Liver (tissue), 9 donors: ENCODE results near the gene GLI2. TPM values are rescaled to one million over a fixed set of nuclear protein-coding genes. Genes with fewer than 3 reads are reported as not detected.

ENCODE experiments used
- DNase-seq: peaks from one replicate; pipeline ENCODE4 v3.0.0-alpha.2; 2017; ENCODE audit warnings: low spot score
- H3K27ac ChIP-seq, 2 donors: one replicate each; pipeline ENCODE4 v1.7.0; 2013; ENCODE audit warnings: inconsistent platforms in 2 of 2, low read length in 2 of 2, control low read depth in 1 of 2, low read depth in 1 of 2, mild to moderate bottlenecking in 1 of 2
- H3K27me3 ChIP-seq, 4 donors: one replicate each; pipeline versions ENCODE4 v1.6.1 to v1.7.0; 2013; ENCODE audit warnings: low read length in 3 of 4, inconsistent platforms in 1 of 4, mild to moderate bottlenecking in 1 of 4, moderate library complexity in 1 of 4; ENCODE audit not compliant: control insufficient read depth in 4 of 4, insufficient read depth in 4 of 4
- H3K36me3 ChIP-seq, 4 donors: one replicate each; pipeline versions ENCODE4 v1.6.1 to v1.7.0; 2013; ENCODE audit warnings: low read length in 3 of 4, mild to moderate bottlenecking in 3 of 4, low read depth in 1 of 4, moderate library complexity in 1 of 4; ENCODE audit not compliant: control insufficient read depth in 4 of 4, insufficient read depth in 3 of 4
- H3K4me1 ChIP-seq, 4 donors: one replicate each; pipeline versions ENCODE4 v1.6.1 to v1.7.0; 2013; ENCODE audit warnings: low read length in 3 of 4, mild to moderate bottlenecking in 3 of 4, moderate library complexity in 1 of 4; ENCODE audit not compliant: control insufficient read depth in 4 of 4, insufficient read depth in 4 of 4
- H3K4me3 ChIP-seq, 3 donors: one replicate each; pipeline versions ENCODE4 v1.6.1 to v1.7.0; 2013; ENCODE audit warnings: low read length in 3 of 3, control low read depth in 1 of 3, low read depth in 1 of 3, mild to moderate bottlenecking in 1 of 3
- H3K9ac ChIP-seq, 2 donors: one replicate each; pipeline ENCODE4 v1.7.0; 2013; ENCODE audit warnings: low read length in 2 of 2, mild to moderate bottlenecking in 2 of 2, moderate library complexity in 2 of 2, control low read depth in 1 of 2, low read depth in 1 of 2
- H3K9me3 ChIP-seq, 4 donors: one replicate each; pipeline versions ENCODE4 v1.6.1 to v1.7.0; 2013; ENCODE audit warnings: low read length in 3 of 4; ENCODE audit not compliant: control insufficient read depth in 4 of 4
- EGR1 ChIP-seq, 2 donors: IDR thresholded peaks; 2 replicates each; pipeline ENCODE4 v1.6.1; 2016 to 2018; ENCODE audit warnings: antibody characterized with exemption in 2 of 2, low read depth in 2 of 2
- FOXA1 ChIP-seq: IDR thresholded peaks from 2 replicates; pipeline ENCODE4 v1.6.1; 2016; ENCODE audit warnings: antibody characterized with exemption
- FOXA2 ChIP-seq: IDR thresholded peaks from 2 replicates; pipeline ENCODE4 v1.6.1; 2016; ENCODE audit warnings: antibody characterized with exemption
- GABPA ChIP-seq, 2 donors: IDR thresholded peaks in 1 of 2; conservative IDR thresholded peaks in 1 of 2; 2 replicates each; pipeline ENCODE4 v1.6.1; 2016; ENCODE audit warnings: antibody characterized with exemption in 2 of 2, mild to moderate bottlenecking in 1 of 2, moderate library complexity in 1 of 2
- HNF4A ChIP-seq, 2 donors: conservative IDR thresholded peaks; 2 replicates each; pipeline ENCODE4 v1.6.1; 2016; ENCODE audit warnings: antibody characterized with exemption in 2 of 2, mild to moderate bottlenecking in 2 of 2
- HNF4G ChIP-seq: IDR thresholded peaks from 2 replicates; pipeline ENCODE4 v1.6.1; 2016; ENCODE audit warnings: antibody characterized with exemption
- JUND ChIP-seq, 2 donors: IDR thresholded peaks; 2 replicates each; pipeline ENCODE4 v1.6.1; 2016; ENCODE audit warnings: antibody characterized with exemption in 2 of 2
- NR2F2 ChIP-seq: IDR thresholded peaks from 2 replicates; pipeline ENCODE4 v1.6.1; 2016; ENCODE audit warnings: antibody characterized with exemption
- RAD21 ChIP-seq, 2 donors: IDR thresholded peaks; 2 replicates each; pipeline ENCODE4 v1.6.1; 2016; ENCODE audit warnings: antibody characterized with exemption in 2 of 2, mild to moderate bottlenecking in 2 of 2
- RXRA ChIP-seq, 2 donors: IDR thresholded peaks; 2 replicates each; pipeline ENCODE4 v1.6.1; 2017 to 2018; ENCODE audit warnings: antibody characterized with exemption in 2 of 2, mild to moderate bottlenecking in 1 of 2
- SP1 ChIP-seq: IDR thresholded peaks from 2 replicates; pipeline ENCODE4 v1.6.1; 2018; ENCODE audit warnings: antibody characterized with exemption, mild to moderate bottlenecking
- TAF1 ChIP-seq: conservative IDR thresholded peaks from 2 replicates; pipeline ENCODE4 v1.6.1; 2016; ENCODE audit warnings: antibody characterized with exemption, mild to moderate bottlenecking
- YY1 ChIP-seq: IDR thresholded peaks from 2 replicates; pipeline ENCODE4 v1.6.1; 2016; ENCODE audit warnings: antibody characterized with exemption, mild to moderate bottlenecking
- WGBS: extraction: QIAGEN DNeasy Blood & Tissue Kit; methylation state at CpG from one replicate; pipeline ENCODE4 v1.1.7; 2013; 5-methylcytosine and 5-hydroxymethylcytosine counted together
- polyA plus RNA-seq, 2 donors: library from polyadenylated mRNA; stranded (reverse) in 1 of 2; unstranded in 1 of 2; fragments of 200-250 nt in 1 of 2; fragments of >200 nt in 1 of 2; fragmentation: Nextera tagmentation in 1 of 2; extraction: Ambion mirVana in 1 of 2; gene quantifications; one replicate each; pipeline versions ENCODE4 v1.2.1 to v1.2.3, GENCODE V29; 2013 to 2015
- total RNA-seq, 2 donors: library from RNA; depleted of rRNA; stranded (reverse); fragments of >200 nt; gene quantifications; one replicate each; pipeline ENCODE4 v1.2.3, GENCODE V29; 2014
- TF ChIP-seq, protein P1 (sequence below): fragments of 150-350 bp; IDR thresholded peaks from 2 replicates; pipeline ENCODE4 v1.5.1; 2017; ENCODE audit warnings: improper control_type of control experiment, low read depth, low read length; ENCODE audit not compliant: missing input control
- TF ChIP-seq, protein P2 (sequence below): IDR thresholded peaks from 2 replicates; pipeline ENCODE4 v1.6.1; 2016; ENCODE audit warnings: antibody characterized with exemption, mild to moderate bottlenecking
- TF ChIP-seq, protein P3 (sequence below): IDR thresholded peaks from 2 replicates; pipeline ENCODE4 v1.6.1; 2016; ENCODE audit warnings: antibody characterized with exemption
- TF ChIP-seq, protein P4 (sequence below): IDR thresholded peaks from 2 replicates; pipeline ENCODE4 v1.6.1; 2016; ENCODE audit warnings: antibody characterized with exemption
- TF ChIP-seq, protein P5 (sequence below): IDR thresholded peaks from 2 replicates; pipeline ENCODE4 v1.6.1; 2016; ENCODE audit warnings: antibody characterized with exemption
- donor health status: healthy.
- donor health status: healthy.
- donor health status: healthy.
- donor health status: healthy.
- donor health status: healthy.

GLI2 gene
- total and polyA plus RNA-seq, 4 donors = 0.04 to 0.16 (median 0.11) TPM

DNA sequence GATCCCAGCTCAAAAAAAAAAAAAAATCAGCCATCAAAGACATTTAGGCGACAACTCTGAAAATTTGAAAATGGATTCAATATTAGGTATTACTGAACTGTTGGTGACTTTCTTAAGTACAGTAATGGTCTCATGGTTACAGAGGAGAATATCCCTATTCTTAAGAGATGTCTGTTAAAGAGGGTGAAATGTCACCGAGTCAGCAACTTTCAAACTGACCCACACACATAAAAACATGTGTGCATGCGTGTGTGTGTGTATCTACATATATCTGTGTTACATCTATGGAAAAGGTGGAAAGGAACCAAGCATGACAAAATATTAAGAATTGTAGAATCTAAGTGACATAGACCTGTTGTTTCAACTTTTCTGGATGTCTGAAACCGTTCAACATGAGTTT is 41.6 kb upstream of the GLI2 start:
- H3K9me3 ChIP-seq = no peaks in the 10 kb centered on the region
- H3K4me1 ChIP-seq = no peaks in the 10 kb centered on the region
- H3K27ac ChIP-seq = no peak overlapping the region
- no peaks in the 10 kb centered on the region for H3K36me3 ChIP-seq
- no peak overlapping the region for H3K4me3 ChIP-seq
- 74% methylated on average over 4 of the region's 4 CpGs for WGBS
- H3K9ac ChIP-seq = no peak overlapping the region
- no peak for DNase-seq
- peaks cover 0 to 20% (median 1%) of the 10 kb centered on the region in 4 donors for H3K27me3 ChIP-seq
- no peak for TF ChIP-seq HNF4A (conservative IDR thresholded peaks at IDR 0.05)
- TF ChIP-seq, protein P1, sequence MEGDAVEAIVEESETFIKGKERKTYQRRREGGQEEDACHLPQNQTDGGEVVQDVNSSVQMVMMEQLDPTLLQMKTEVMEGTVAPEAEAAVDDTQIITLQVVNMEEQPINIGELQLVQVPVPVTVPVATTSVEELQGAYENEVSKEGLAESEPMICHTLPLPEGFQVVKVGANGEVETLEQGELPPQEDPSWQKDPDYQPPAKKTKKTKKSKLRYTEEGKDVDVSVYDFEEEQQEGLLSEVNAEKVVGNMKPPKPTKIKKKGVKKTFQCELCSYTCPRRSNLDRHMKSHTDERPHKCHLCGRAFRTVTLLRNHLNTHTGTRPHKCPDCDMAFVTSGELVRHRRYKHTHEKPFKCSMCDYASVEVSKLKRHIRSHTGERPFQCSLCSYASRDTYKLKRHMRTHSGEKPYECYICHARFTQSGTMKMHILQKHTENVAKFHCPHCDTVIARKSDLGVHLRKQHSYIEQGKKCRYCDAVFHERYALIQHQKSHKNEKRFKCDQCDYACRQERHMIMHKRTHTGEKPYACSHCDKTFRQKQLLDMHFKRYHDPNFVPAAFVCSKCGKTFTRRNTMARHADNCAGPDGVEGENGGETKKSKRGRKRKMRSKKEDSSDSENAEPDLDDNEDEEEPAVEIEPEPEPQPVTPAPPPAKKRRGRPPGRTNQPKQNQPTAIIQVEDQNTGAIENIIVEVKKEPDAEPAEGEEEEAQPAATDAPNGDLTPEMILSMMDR = no peak
- no peak for TF ChIP-seq SP1
- TF ChIP-seq JUND (IDR thresholded peaks at IDR 0.05) = no peak
- TF ChIP-seq GABPA (IDR thresholded peaks at IDR 0.05 in 1 of 2, conservative IDR thresholded peaks at IDR 0.05 in 1 of 2) = no peak
- TF ChIP-seq, protein P2, sequence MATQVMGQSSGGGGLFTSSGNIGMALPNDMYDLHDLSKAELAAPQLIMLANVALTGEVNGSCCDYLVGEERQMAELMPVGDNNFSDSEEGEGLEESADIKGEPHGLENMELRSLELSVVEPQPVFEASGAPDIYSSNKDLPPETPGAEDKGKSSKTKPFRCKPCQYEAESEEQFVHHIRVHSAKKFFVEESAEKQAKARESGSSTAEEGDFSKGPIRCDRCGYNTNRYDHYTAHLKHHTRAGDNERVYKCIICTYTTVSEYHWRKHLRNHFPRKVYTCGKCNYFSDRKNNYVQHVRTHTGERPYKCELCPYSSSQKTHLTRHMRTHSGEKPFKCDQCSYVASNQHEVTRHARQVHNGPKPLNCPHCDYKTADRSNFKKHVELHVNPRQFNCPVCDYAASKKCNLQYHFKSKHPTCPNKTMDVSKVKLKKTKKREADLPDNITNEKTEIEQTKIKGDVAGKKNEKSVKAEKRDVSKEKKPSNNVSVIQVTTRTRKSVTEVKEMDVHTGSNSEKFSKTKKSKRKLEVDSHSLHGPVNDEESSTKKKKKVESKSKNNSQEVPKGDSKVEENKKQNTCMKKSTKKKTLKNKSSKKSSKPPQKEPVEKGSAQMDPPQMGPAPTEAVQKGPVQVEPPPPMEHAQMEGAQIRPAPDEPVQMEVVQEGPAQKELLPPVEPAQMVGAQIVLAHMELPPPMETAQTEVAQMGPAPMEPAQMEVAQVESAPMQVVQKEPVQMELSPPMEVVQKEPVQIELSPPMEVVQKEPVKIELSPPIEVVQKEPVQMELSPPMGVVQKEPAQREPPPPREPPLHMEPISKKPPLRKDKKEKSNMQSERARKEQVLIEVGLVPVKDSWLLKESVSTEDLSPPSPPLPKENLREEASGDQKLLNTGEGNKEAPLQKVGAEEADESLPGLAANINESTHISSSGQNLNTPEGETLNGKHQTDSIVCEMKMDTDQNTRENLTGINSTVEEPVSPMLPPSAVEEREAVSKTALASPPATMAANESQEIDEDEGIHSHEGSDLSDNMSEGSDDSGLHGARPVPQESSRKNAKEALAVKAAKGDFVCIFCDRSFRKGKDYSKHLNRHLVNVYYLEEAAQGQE = no peak
- TF ChIP-seq, protein P3, sequence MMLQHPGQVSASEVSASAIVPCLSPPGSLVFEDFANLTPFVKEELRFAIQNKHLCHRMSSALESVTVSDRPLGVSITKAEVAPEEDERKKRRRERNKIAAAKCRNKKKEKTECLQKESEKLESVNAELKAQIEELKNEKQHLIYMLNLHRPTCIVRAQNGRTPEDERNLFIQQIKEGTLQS = no peak
- no peak for TF ChIP-seq RAD21 (IDR thresholded peaks at IDR 0.05)
- TF ChIP-seq TAF1 = no peak
- no peak for TF ChIP-seq RXRA (IDR thresholded peaks at IDR 0.05)
- TF ChIP-seq, protein P4, sequence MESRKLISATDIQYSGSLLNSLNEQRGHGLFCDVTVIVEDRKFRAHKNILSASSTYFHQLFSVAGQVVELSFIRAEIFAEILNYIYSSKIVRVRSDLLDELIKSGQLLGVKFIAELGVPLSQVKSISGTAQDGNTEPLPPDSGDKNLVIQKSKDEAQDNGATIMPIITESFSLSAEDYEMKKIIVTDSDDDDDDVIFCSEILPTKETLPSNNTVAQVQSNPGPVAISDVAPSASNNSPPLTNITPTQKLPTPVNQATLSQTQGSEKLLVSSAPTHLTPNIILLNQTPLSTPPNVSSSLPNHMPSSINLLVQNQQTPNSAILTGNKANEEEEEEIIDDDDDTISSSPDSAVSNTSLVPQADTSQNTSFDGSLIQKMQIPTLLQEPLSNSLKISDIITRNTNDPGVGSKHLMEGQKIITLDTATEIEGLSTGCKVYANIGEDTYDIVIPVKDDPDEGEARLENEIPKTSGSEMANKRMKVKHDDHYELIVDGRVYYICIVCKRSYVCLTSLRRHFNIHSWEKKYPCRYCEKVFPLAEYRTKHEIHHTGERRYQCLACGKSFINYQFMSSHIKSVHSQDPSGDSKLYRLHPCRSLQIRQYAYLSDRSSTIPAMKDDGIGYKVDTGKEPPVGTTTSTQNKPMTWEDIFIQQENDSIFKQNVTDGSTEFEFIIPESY = no peak
- TF ChIP-seq YY1 = no peak
- no peak for TF ChIP-seq HNF4G
- TF ChIP-seq NR2F2 = no peak
- TF ChIP-seq EGR1 (IDR thresholded peaks at IDR 0.05; ENCODE audit: low read depth in 2 of 2) = no peak
- TF ChIP-seq FOXA1 = no peak
- no peak for TF ChIP-seq FOXA2

DNA sequence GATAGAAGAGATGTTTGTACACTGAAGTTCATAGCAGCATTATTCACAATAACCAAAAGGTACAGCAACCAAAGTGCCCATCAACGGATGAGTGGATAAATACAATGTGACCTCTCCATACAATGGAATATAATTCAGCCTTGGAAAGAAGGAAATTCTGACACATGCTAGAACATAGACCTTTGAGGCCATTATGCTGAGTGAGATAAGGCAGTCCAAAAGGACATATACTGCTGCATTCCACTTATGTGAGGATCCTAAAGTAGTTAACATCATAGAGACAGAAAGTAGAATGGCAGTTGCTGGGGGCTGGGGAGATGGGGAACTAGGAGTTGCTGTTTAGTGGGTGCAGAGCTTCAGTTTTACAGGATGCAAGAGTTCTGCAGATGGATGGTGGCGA is 38.2 kb upstream of the GLI2 start:
- Histone ChIP-seq H3K4me1 (no peaks in the 10 kb centered on the region), H3K4me3 (no peak overlapping the region), H3K9ac (no peak overlapping the region), H3K36me3 (no peaks in the 10 kb centered on the region), H3K9me3 (no peaks in the 10 kb centered on the region), H3K27ac (no peak overlapping the region), H3K27me3 (peaks cover 0 to 19% (median 4%) of the 10 kb centered on the region in 4 donors)
- DNase-seq = no peak
- WGBS = 78% methylated on average over 2 of the region's 2 CpGs
- TF ChIP-seq RXRA (IDR thresholded peaks at IDR 0.05) = no peak
- no peak for TF ChIP-seq NR2F2
- TF ChIP-seq, protein P3 = no peak
- TF ChIP-seq HNF4A (conservative IDR thresholded peaks at IDR 0.05) = no peak
- TF ChIP-seq RAD21 (IDR thresholded peaks at IDR 0.05) = no peak
- TF ChIP-seq, protein P1 = no peak
- TF ChIP-seq FOXA2 = no peak
- TF ChIP-seq EGR1 (IDR thresholded peaks at IDR 0.05; ENCODE audit: low read depth in 2 of 2) = no peak
- TF ChIP-seq, protein P4 = no peak
- TF ChIP-seq, protein P5, sequence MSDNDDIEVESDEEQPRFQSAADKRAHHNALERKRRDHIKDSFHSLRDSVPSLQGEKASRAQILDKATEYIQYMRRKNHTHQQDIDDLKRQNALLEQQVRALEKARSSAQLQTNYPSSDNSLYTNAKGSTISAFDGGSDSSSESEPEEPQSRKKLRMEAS = no peak
- no peak for TF ChIP-seq YY1
- TF ChIP-seq SP1 = no peak
- TF ChIP-seq GABPA (IDR thresholded peaks at IDR 0.05 in 1 of 2, conservative IDR thresholded peaks at IDR 0.05 in 1 of 2) = no peak
- TF ChIP-seq FOXA1 = no peak
